ENCODE measurements around the gene DIS3L2.
"Not testable (repeated sequence)": the region's sequence is repeated elsewhere in the genome, so short reads cannot be mapped to it uniquely, and the experiment has no call there.

DIS3L2 gene

DNA sequence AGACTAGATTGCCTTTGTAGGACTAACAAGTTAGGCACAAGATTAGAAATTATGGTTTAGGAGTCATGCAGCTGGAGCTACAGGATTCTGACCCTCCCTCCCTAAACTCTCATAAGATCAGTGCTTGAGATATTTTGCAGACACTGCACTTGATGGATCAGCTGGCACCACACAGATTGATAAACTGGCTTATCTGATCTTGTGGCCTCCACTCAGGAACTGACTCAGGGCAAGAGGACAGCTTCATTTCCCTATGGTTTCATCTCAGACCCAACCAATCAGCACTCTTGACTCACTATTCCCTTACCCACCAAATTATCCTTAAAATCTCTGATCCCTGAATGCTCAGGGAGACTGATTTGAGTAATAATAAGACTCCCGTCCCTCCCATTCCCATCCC is 152.3 kb downstream of the DIS3L2 start:
- no peak for DNase-seq (ENCODE audit: low read depth in 2 of 3, low spot score in 2 of 3)

DNA sequence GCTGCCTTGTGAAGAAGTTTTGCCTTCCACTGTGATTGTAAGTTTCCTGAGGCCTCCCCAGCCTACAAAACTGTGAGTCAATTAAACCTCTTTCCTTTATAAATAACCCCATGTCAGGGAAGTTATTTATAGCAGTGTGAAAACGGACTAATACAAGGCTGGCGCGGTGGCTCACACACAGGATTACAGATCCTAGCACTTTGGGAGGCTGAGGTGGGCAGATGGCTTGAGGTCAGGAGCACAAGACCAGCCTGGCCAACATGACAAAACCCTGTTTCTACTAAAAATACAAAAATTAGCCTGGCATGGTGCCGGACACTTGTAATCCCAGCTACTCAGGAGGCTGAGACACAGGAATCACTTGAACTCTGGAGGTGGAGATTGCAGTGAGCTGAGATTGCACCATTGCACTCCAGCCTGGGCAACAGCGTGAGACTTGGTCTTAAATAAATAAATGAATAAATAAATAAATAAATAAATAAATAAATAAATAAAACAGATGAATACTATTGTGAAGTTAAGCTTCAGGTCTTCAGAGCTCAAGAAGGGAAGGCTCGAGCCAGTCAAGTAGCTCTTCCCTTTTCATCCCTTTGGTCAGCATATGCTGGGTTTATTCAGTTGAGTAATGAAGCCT is 154.3 kb downstream of the DIS3L2 start:
- DNase-seq (ENCODE audit: low read depth in 2 of 3, low spot score in 2 of 3), result not testable (repeated sequence)

DNA sequence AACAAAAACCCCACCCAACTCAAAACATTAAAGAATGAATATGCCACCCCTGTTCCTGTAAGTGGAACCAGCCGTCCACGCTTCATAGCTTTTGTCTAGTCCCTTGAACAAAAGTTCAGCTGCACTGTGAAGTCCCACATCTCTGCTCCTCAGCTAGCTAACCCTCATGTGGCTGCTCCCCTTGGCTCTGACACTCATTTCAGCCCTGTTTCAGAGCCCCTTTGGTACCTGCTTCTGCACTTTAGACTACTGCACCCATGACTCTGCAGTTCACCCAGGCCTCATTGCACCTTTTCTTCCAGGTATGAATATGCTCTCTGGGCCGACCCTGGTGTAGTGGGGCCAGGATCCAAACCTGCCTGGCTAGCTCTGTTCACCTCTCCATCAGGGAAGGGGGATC is 155.3 kb downstream of the DIS3L2 start:
- no peak for DNase-seq (ENCODE audit: low read depth in 2 of 3, low spot score in 2 of 3)

DNA sequence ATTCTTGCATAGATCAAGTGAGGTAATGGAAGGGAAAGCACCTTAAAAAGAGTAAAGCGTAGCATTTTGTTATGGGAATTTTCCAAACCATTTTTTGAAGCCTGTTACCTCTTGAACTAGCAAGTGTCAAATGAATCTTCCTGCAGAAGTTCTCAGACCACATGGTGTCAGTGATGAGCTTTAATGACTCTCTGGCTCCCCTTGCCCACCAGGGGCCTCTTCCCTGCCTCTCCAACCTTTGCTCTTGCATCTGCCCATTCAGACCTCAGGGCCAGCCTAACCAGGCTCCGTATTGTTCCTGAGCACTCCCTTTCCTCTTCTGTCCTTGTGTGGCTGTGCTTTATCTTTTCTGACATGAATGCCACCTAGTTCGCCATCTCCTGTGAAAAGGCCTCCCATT is 155.9 kb downstream of the DIS3L2 start:
- no peak for DNase-seq (ENCODE audit: low read depth in 2 of 3, low spot score in 2 of 3)

DNA sequence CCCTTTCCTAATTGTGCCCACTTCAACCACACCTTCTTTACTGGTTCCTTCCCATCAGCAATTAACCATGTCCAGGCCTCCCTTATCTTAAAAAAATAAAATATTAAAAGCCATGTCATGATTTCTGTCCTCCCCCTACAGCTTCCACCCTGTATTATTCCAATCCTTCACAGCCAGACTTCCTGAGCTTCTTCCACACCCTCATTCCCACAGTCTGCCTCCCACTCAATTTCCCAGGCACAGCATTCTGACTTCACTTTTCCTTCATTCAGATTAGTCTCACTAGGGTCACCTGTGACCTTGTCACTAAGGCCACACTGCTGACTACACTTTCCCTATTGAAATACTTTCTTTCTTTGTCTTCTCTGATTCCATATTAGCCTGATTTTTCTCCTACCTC is 159.4 kb downstream of the DIS3L2 start:
- DNase-seq (ENCODE audit: low read depth in 2 of 3, low spot score in 2 of 3), result no peak

DNA sequence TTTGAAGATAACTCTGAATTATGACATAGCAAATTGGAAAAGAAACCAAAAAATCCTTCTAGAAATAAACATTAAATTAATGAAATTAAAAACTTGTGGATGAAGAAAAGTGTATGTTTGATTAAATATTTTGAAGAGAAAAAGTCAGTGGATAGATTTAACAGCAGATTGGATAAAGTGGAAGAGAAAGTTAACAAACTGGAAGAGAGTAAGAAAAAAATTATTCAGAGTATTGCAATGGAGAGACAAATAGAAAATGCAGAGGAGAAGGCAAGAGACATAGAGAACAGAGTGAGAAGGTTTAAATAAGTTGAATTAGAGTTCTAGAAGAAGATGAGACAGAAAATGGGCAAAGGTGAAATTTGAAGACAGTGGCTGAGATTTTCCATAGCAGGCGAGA is 162.8 kb downstream of the DIS3L2 start:
- DNase-seq (ENCODE audit: low read depth in 2 of 3, low spot score in 2 of 3), result no peak

DNA sequence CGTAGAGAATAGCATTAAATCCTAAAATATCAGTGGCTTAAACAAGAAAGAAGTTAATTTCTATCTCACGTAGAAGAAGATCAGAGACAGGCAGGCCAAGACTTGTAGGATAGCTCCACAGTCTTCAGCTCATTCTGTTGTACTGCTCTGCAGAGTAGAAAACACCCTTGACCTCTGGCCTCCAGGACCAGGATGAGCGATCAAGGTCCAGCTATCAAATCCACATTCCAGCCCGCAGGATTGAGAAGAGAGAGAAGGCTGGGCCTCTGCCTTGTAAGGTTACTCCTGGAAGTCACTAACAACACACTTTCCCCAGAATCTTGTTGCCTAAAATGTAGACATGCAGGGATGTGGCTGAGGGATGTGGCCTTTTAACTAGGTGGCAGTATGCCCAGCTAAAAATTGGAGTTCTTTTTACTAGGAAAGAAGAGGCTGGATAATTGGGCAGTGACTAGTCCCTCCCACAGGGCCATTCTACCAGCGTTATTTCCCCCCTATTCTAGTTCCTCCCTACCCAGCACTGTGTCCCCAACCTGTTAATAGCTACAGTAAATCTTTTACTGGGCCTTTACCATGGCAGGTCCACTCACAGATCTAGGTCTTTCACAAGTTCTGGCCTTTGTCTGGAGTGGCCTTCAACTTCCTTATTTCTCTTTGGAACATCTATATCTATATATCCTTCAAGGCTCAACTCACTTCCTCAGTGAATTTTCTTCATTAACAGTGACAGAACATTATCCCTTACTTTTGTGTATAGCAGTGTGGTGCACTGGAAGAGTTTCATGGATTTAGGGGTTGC is 165.0 kb downstream of the DIS3L2 start:
- DNase-seq (ENCODE audit: low read depth in 2 of 3, low spot score in 2 of 3), result no peak

DNA sequence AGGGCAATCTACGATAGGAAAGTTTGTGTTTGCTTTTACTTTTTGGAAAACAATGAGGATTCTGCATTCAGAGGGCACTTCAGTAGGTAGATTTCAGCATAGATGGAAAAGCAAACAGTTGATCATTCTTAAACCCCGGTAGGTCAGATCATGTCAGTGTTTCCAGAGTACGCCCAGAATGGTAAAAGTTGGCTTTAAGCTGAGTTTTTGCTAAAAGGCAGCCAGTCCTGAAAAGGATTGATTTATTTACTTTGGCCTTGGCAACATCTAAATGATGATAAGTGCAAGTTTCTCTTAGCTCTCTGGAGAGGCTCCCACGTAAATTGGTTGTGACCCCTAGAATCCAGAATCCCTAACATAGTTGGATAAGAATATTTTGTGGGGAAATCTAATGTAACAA is 168.0 kb downstream of the DIS3L2 start:
- no peak for DNase-seq (ENCODE audit: low read depth in 2 of 3, low spot score in 2 of 3)

DNA sequence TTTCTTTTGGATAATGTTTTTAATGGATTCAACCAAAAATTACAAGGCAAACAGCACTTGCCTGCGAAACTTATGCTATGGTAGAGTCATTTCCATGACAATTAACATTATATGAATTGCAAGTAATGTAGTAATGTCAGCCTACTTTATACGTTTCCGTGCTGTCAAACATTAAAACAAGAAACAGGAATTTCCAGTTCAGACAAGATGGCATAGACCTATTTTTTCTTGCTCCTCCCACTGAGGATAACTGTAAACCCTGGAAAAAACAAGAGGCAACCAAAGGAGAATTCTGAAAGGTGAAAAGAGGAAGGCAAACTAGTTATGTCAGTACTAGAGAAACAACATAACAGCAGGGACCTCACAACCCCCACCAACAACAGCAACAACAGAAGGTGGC is 170.7 kb downstream of the DIS3L2 start:
- no peak for DNase-seq (ENCODE audit: low read depth in 2 of 3, low spot score in 2 of 3)

DNA sequence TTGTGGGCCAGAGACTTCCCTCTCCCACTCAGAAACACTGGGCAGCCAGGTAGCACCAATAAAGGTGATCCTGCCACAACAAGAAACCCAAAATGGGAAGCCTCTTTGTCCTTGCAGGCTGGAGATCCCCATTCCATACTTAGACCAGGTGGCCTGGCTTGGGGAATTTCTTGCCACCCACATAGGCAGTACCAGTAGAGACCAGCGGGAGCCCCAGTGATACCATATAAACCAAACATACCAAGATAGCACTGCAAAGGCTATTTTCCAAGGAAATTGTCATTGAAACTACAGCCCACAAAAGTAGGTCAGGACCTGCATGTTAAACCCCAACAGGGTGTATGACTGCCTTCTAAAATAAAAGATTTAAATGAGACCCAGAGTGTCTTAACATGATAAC is 171.6 kb downstream of the DIS3L2 start:
- DNase-seq (ENCODE audit: low read depth in 2 of 3, low spot score in 2 of 3), result no peak

DNA sequence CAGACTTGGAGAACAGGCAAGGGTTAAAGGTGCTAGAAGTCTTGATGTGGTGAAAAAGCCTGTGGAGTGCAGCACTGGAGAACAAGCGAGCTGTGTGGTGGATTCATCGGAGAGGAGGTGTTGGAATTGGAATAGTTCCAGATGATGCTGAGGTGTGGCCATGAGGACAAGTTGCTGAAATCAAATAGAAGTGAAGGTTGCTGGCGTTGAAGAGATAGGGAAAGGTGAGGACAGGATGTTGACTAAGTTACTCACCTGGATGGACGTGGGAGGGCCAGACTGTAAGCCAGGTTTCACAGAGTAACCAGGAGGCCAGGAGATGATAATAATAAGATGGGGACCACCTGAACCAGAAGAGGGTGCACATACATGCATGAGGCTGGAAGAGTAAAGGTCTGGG is 173.4 kb downstream of the DIS3L2 start:
- no peak for DNase-seq (ENCODE audit: low read depth in 2 of 3, low spot score in 2 of 3)

DNA sequence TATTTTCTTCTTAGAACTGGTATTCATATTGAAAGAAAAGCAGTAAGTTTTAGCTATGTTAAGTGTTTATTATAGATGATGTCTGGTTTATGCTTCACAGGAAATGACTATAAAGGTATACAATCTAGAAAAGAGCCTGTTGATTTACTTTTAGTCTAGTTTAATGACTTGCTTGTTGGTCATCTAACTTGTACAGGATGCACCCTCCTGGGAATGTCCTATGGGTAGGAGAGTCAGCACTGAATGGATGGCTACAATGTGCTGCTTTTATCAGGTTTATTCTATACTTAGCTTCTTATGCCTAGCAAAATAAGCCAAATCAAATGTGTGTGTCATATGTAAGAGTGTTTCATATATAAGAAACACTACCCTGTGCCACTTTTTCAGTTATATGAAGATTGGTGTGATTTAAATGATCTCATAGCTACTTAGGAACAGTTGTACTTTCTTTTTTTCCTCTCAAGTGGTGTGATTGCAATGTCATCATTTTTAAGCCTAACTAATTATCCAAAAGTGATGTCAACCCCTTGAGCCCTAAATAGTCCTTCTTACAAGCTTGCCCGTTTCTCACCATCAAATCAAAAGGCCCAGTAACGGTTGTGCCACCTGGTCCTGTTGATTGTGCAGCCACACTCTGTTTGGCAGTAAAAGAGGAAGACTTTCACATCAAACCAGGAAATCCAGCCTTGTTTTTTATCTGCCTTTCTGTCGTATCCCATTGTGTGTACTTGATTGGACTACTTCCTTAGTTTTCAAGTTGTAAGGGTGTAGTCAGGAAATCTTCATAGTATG is 176.0 kb downstream of the DIS3L2 start:
- no peak for DNase-seq (ENCODE audit: low read depth in 2 of 3, low spot score in 2 of 3)

DNA sequence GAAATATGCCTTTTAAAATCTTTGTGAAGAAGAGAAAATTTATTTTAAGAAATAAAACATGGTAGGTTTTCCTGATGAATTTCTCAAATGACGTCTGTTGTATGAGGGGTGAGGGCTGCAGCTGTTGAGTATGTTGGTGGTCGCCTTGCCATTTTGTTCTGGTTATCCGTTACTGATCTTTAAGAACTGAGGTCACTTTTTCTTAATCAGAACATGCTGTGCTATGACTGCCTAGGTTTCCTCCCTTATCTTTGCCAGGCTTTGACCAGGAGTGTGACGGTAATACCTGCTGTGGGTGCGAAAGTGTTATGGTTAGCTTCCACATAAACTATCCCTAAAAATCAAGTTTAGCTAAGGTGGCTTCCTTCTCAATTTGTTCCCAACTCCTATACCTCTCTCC is 176.9 kb downstream of the DIS3L2 start:
- DNase-seq (ENCODE audit: low read depth in 2 of 3, low spot score in 2 of 3), result no peak

DNA sequence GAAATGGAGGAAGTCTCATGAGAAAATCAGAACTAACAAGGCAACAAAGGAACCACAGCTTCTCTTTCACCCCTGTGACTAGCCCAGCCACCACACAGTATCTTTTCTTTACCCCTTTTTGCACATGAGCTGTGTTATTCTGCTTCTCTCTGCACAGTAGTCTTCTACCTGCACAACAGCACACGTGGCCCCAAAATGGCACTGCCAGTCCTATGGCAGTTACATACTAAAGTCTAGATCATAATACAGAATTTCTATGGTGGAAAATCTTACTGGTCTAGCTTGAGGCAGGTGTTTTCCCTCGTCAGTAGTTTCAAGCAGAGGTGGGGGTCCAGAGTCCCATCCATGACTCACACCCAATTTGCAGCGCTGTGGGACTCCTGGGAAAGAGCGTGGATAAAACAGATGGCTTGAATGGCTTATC is 177.7 kb downstream of the DIS3L2 start:
- DNase-seq (ENCODE audit: low read depth in 2 of 3, low spot score in 2 of 3), result no peak

DNA sequence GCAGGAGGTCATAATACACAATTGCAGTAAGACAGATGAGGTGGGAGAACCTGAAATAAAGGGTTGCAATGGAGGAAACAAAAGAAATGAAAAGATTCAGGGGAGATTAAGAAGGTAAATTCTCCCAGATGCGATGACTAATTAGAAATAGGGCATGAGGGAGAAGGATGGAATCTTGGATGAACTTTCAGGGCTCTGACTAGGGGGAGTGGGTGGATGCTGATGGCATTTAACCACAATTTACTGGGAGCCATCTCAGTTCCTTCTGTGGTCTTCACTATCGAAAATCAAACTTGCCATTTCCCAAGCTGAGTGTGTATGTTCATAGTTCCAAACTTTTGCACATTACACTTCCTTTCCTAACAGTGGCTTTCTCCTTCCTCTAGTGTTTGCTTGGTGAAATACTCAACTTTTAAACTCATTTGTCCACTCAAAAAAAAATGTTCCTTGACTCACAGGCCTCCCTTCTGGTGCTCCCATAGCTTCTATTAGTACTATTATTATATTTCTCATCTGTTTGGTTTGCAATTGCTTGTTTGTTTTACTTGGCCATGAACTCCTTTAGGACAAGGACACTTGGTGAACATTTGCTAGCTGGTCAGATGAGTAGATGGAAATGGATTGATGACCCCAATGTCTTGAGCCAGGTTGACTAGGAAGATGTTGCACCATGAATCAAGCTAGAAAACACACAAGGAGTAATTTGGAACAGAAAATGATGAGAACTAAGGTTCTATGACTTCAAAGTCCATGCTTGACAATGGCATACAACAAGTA is 178.5 kb downstream of the DIS3L2 start:
- DNase-seq (ENCODE audit: low read depth in 2 of 3, low spot score in 2 of 3), result no peak

DNA sequence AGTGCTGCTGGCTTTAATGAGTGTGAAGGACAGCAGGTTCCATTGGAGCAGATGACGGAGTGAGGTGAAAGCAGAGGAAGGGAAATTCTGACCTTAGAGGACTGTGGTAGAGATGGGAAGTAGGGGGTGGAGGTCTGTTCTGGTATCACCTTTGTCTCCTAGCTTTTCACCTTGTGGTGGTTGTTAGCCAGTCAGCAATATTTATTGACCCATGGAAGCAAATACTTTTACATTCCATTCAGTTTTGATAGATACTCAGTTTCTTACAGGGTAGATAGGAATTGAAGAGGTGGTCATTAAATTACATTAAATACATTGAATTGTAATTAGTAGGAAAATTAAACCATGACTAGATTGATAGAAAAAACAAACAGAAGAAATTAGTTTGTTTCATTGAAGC is 180.1 kb downstream of the DIS3L2 start:
- no peak for DNase-seq (ENCODE audit: low read depth in 2 of 3, low spot score in 2 of 3)

DNA sequence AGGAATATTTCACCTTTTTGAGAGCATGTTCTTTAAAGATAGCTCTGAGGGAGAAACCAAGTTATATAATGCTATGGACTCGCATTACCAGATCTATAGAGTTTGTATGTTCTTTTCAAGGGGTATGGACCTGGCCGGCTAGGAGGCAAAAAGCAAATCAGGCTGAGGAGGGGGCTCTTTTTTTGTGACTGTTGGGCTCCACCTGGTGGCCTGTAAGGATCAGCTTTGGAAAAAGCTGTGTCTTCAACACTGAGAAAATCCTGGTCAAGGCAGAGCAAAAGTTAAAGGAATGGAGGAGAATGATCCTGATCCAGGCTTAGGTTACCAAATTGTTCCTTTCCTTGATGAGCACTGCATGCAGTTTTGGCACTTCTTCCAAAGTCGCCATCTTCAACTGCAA is 180.5 kb downstream of the DIS3L2 start:
- DNase-seq (ENCODE audit: low read depth in 2 of 3, low spot score in 2 of 3), result no peak

DNA sequence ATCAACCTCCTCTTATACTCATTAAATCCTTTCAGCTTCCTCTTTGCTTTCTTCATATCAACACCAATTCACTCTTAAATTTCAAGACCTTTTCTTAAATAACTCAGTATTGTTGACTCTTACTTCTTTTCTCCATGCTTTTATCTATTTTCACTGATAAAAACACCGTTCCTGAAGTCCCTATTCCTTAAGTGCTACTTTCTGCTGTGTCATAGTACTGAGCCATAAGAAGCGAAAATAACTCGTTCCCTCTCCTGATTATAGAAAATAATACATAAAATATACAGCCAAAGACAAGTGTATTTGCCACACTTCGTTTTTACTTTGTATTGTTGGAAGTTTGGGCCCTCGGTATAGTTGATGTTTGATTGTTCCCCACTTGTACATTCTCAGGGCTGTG is 181.0 kb downstream of the DIS3L2 start:
- DNase-seq (ENCODE audit: low read depth in 2 of 3, low spot score in 2 of 3), result no peak

DNA sequence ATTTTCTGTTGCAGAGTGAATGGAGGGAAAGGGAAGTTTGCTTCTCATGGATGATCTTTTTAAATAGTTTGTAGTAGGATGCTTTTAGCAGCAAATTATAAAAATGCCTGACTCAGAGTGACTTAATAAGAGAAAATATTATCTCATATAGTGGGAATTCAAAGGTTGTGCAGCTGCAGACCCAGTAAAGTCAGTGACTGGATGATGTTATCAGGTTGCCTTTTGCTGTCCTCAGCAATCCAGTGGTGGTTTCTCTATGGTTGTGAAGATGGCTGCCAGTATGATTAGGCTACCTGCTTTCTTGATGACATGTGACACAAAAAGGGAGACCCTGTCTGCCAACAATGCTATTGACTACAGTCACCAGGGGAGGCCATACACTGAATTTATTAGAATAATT is 184.8 kb downstream of the DIS3L2 start:
- DNase-seq (ENCODE audit: low read depth in 2 of 3, low spot score in 2 of 3), result no peak

DNA sequence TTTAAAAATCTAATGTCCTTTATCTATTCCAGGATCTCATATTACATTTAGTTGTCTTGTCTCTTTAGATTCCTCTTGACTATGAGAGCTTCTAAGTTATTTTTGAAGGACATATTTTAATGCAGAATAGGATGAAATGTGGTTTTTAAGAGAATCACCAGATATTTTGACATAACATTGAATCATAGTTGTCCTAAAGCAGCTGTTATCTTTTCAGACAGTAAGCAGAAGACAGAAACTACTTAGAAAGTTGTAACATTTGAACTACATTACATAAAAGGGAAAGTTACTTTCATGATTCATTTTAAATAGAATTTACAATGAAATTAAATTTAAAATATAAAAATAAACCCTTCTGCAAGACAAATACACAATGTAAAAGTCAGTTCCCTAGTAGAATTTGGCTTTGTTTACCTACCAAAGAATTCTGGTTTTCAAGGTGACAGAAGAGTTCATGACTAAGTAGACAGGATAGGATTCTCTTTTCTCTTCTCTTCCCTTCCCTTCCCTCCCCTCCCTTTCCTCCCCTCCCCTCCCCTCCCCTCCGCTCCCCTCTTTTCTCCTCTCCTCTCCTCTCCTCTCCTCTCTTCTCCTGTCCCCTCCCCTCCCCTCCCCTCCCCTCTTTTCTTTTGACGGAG is 186.0 kb downstream of the DIS3L2 start:
- no peak for DNase-seq (ENCODE audit: low read depth in 2 of 3, low spot score in 2 of 3)

DNA sequence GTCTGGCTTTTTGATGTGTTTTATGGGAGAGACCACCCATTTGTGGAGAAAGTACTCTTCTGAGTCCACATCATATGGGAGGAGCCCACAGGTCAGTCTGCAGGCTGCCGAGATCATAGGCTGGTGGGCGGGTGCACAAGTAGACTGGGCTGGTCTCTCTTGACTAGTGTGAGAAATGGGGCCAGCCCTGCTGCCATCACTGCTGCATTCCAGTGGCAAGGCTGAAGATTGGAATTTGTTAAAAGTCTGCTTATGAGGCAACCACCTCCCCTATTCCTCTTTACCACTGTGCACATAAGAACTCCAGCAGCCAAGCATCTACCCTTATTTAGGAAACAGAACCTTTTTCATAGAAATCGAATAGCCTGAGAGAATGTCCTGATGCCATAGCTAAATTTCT is 200.7 kb downstream of the DIS3L2 start:
- DNase-seq (ENCODE audit: low read depth in 2 of 3, low spot score in 2 of 3), result no peak

Measured in activated CD8-positive, alpha-beta memory T cell treated with anti-CD3 and anti-CD28 coated beads for 48 hours (primary cell).